Urinary bladder (tissue), 4 donors: ENCODE measurements around the gene OR51E1. TPM values are rescaled to one million over a fixed set of nuclear protein-coding genes. Genes with fewer than 3 reads are reported as not detected.

Experiments
- DNase-seq: peaks from one replicate; pipeline ENCODE4 v3.0.0-alpha.2; 2015; ENCODE audit errors: extremely low spot score
- H3K27ac ChIP-seq: one replicate; pipeline ENCODE4 v1.5.1; 2013; ENCODE audit warnings: low read depth, mild to moderate bottlenecking, moderate library complexity
- H3K36me3 ChIP-seq: one replicate; pipeline ENCODE4 v1.6.1; 2013; ENCODE audit warnings: mild to moderate bottlenecking, moderate library complexity; ENCODE audit not compliant: insufficient read depth
- H3K4me1 ChIP-seq: one replicate; pipeline ENCODE4 v1.6.1; 2013; ENCODE audit warnings: mild to moderate bottlenecking, moderate library complexity; ENCODE audit not compliant: insufficient read depth
- H3K4me3 ChIP-seq: one replicate; pipeline ENCODE4 v1.5.1; 2013; ENCODE audit warnings: low read depth, low read length
- WGBS: extraction: QIAGEN DNeasy Blood & Tissue Kit; methylation state at CpG from one replicate; pipeline ENCODE4 v1.1.7; 2013; 5-methylcytosine and 5-hydroxymethylcytosine counted together
- polyA plus RNA-seq: library from polyadenylated mRNA; stranded (reverse); fragments of 200-250 nt; gene quantifications from one replicate; pipeline ENCODE4 v1.2.3, GENCODE V29; 2013
- total RNA-seq: library from RNA; depleted of rRNA; stranded (reverse); fragments of >200 nt; gene quantifications from one replicate; pipeline ENCODE4 v1.2.3, GENCODE V29; 2014
- donor health status: healthy with polysubstance abuse.
- donor health status: healthy.

Gene OR51E1
- total and polyA plus RNA-seq, 2 donors = 0.65 to 3.2 TPM

GRCh38 chr11:4637662-4638047 lies 6.1 kb upstream of the OR51E1 start:
- 87% methylated on average over 3 of the region's 3 CpGs for WGBS
- no peak overlapping the region for H3K27ac ChIP-seq
- no peaks in the 10 kb centered on the region for H3K4me1 ChIP-seq
- DNase-seq = no peak
- H3K4me3 ChIP-seq = no peak overlapping the region
- H3K36me3 ChIP-seq = no peaks in the 10 kb centered on the region

- DNase-seq = no peak
- Histone ChIP-seq H3K4me1 (no peaks in the 10 kb centered on the region), H3K27ac (no peak overlapping the region), H3K4me3 (no peak overlapping the region), H3K36me3 (no peaks in the 10 kb centered on the region)
- 95% methylated on average over 6 of the region's 6 CpGs for WGBS
Observed at GRCh38 chr11:4639931-4640330, 3.9 kb upstream of the OR51E1 start.

- H3K4me3 ChIP-seq = no peak overlapping the region
- H3K27ac ChIP-seq = no peak overlapping the region
- no peaks in the 10 kb centered on the region for H3K4me1 ChIP-seq
- 82% methylated on average over 7 of the region's 7 CpGs for WGBS
- H3K36me3 ChIP-seq = no peaks in the 10 kb centered on the region
- DNase-seq = no peak
Observed at GRCh38 chr11:4641501-4641900, 2.3 kb upstream of the OR51E1 start.

GRCh38 chr11:4642043-4642442 lies 1.7 kb upstream of the OR51E1 start:
- H3K4me1 ChIP-seq = no peaks in the 10 kb centered on the region
- H3K27ac ChIP-seq = no peak overlapping the region
- DNase-seq = no peak
- 78% methylated on average over 7 of the region's 7 CpGs for WGBS
- no peaks in the 10 kb centered on the region for H3K36me3 ChIP-seq
- no peak overlapping the region for H3K4me3 ChIP-seq

- Histone ChIP-seq H3K36me3 (no peaks in the 10 kb centered on the region), H3K4me3 (no peak overlapping the region), H3K4me1 (no peaks in the 10 kb centered on the region), H3K27ac (no peak overlapping the region)
- 48% methylated on average over 5 of the region's 5 CpGs for WGBS
- DNase-seq = no peak
Observed at GRCh38 chr11:4643076-4643475, 706 bp upstream of the OR51E1 start.

- Histone ChIP-seq H3K4me1 (no peaks in the 10 kb centered on the region), H3K4me3 (no peak overlapping the region), H3K36me3 (no peaks in the 10 kb centered on the region), H3K27ac (no peak overlapping the region)
- no peak for DNase-seq
- 43% methylated on average over 4 of the region's 4 CpGs for WGBS
Observed at GRCh38 chr11:4644233-4644632, 451 bp downstream of the OR51E1 start.

- WGBS = 47% methylated on average over 2 of the region's 2 CpGs
- Histone ChIP-seq H3K4me3 (no peak overlapping the region), H3K27ac (no peak overlapping the region)
Observed at GRCh38 chr11:4645974-4646373, 2.2 kb downstream of the OR51E1 start.

GRCh38 chr11:4647766-4648165 lies 4.0 kb downstream of the OR51E1 start:
- no peak for DNase-seq
- H3K27ac ChIP-seq = no peak overlapping the region
- H3K4me1 ChIP-seq = no peaks in the 10 kb centered on the region
- no peak overlapping the region for H3K4me3 ChIP-seq
- H3K36me3 ChIP-seq = no peaks in the 10 kb centered on the region
- 57% methylated on average over 4 of the region's 4 CpGs for WGBS

More at GRCh38 chr11:4645974-4646373, 2.2 kb downstream of the OR51E1 start:
- Histone ChIP-seq H3K4me1 (no peaks in the 10 kb centered on the region), H3K36me3 (no peaks in the 10 kb centered on the region)
- DNase-seq = no peak

- H3K4me1 ChIP-seq = no peaks in the 10 kb centered on the region
- no peaks in the 10 kb centered on the region for H3K36me3 ChIP-seq
- 68% methylated on average over 2 of the region's 2 CpGs for WGBS
- DNase-seq = no peak
- no peak overlapping the region for H3K27ac ChIP-seq
- H3K4me3 ChIP-seq = no peak overlapping the region
Observed at GRCh38 chr11:4654635-4655369, 11.0 kb downstream of the OR51E1 start.

GRCh38 chr11:4658629-4659445 lies 15.1 kb downstream of the OR51E1 start:
- Histone ChIP-seq H3K36me3 (no peaks in the 10 kb centered on the region), H3K4me3 (no peak overlapping the region), H3K27ac (no peak overlapping the region), H3K4me1 (no peaks in the 10 kb centered on the region)
- no peak for DNase-seq
- WGBS = 41% methylated on average over 5 of the region's 5 CpGs

- no peak for DNase-seq
- Histone ChIP-seq H3K4me1 (no peaks in the 10 kb centered on the region), H3K36me3 (no peaks in the 10 kb centered on the region), H3K4me3 (no peak overlapping the region), H3K27ac (no peak overlapping the region)
- 75% methylated on average over 6 of the region's 6 CpGs for WGBS
Observed at GRCh38 chr11:4662876-4663275, 19.1 kb downstream of the OR51E1 start.

- no peak overlapping the region for H3K4me3 ChIP-seq
- 85% methylated on average over 3 of the region's 3 CpGs for WGBS
- no peak overlapping the region for H3K27ac ChIP-seq
- no peaks in the 10 kb centered on the region for H3K36me3 ChIP-seq
- H3K4me1 ChIP-seq = no peaks in the 10 kb centered on the region
- no peak for DNase-seq
Observed at GRCh38 chr11:4664183-4664582, 20.4 kb downstream of the OR51E1 start.

GRCh38 chr11:4664786-4665185 lies 21.0 kb downstream of the OR51E1 start:
- no peak for DNase-seq
- H3K27ac ChIP-seq = no peak overlapping the region
- 58% methylated on average over 3 of the region's 3 CpGs for WGBS
- H3K4me3 ChIP-seq = no peak overlapping the region
- H3K36me3 ChIP-seq = no peaks in the 10 kb centered on the region
- no peaks in the 10 kb centered on the region for H3K4me1 ChIP-seq

GRCh38 chr11:4665424-4665823 lies 21.6 kb downstream of the OR51E1 start:
- H3K36me3 ChIP-seq = no peaks in the 10 kb centered on the region
- H3K4me3 ChIP-seq = no peak overlapping the region
- 72% methylated on average over 2 of the region's 2 CpGs for WGBS
- H3K4me1 ChIP-seq = no peaks in the 10 kb centered on the region
- DNase-seq = no peak
- no peak overlapping the region for H3K27ac ChIP-seq
